ENCODE results near the gene MAPK10.

DNA sequence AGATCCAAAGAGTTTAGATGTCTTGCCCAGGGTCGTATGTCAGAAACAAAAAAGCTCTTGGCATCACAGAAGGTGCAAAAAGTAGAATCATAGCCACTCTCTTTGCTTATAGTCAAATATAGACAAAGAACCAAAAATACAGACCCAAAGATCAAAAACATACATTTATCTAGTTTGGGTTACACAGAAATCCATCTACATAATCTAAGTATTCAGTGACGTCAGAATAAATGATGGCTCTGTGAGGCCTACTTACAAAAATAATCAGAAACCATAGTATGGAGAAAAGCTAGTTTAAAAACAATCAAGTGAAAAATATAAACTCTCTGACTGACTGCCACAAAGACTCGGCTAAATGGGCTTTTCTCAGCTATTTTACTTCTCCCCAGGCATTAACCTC lies 126.8 kb downstream of the MAPK10 start:
- TF ChIP-seq, protein P1, sequence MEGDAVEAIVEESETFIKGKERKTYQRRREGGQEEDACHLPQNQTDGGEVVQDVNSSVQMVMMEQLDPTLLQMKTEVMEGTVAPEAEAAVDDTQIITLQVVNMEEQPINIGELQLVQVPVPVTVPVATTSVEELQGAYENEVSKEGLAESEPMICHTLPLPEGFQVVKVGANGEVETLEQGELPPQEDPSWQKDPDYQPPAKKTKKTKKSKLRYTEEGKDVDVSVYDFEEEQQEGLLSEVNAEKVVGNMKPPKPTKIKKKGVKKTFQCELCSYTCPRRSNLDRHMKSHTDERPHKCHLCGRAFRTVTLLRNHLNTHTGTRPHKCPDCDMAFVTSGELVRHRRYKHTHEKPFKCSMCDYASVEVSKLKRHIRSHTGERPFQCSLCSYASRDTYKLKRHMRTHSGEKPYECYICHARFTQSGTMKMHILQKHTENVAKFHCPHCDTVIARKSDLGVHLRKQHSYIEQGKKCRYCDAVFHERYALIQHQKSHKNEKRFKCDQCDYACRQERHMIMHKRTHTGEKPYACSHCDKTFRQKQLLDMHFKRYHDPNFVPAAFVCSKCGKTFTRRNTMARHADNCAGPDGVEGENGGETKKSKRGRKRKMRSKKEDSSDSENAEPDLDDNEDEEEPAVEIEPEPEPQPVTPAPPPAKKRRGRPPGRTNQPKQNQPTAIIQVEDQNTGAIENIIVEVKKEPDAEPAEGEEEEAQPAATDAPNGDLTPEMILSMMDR (IDR thresholded peaks at IDR 0.05) = no peak
- TF ChIP-seq POLR2A (IDR thresholded peaks at IDR 0.05; ENCODE audit: low read depth) = no peak
